NCI-H1417 treated with DMSO at 0.1 percent for 48 hours (cell line): ENCODE measurements around the gene ERC2.

Experiments used
- DNase-seq: peaks from one replicate; lab custom pipeline; 2025; lab: John Stamatoyannopoulos, UW

Gene ERC2

DNA sequence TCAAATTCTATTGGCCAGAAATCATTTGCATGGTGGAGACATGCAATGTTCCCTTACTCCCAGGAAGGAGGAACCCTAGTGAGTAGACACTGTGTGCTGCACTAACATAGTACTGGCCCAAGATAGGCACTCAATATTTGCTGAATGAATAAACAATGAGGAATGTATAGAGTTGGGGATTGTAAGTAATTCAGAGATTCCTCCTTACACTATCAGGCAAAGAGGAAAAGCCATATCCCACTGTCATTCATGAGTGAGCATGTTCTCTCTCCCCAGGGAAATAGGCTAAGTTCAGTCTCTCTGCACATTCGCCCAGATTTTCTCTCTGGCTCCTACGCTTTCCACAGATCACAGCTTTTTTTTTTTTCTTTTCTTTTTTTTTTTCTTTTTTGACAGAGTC lies 826.3 kb downstream of the ERC2 start:
- DNase-seq = no peak

DNA sequence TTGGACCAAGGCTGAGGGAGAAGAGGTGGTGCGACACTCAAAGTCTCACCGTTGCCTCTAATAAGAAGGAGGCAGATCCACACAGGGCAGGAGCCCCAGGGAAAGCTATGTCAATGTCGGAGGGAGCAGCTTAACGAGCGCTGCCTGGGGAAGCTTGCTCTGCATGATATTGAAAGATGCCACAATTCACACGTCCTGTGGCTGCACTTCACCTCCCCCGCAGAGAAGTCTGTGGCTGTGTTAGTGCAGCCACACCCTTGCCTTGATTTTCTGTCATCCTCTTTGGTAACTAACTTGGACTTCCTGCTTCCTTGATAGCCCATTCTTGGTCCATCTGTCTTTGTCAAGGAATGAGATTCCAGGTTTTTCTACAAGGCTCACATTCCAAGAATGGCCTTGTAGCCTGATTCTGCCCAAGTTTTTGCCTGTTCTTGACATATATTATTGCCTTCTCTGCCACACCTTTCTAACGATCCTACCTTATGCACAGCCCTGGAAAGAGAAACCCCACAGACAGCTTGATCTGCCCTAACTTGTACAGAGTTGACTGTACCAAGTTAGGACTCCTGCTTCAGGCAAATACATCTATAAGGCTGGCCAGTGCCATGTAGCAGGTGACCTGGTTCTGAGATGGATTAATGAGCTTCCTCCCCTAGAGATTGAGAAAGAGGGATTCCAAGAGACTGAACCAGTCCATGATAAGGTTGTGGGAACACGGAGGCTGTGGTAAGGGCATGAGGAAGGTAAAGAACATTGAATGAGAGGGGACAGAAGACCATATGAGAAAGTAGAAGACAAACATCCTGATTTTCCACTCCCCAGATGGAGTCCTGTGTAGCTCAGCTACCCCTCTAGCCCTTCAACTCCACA lies 828.1 kb downstream of the ERC2 start:
- no peak for DNase-seq

DNA sequence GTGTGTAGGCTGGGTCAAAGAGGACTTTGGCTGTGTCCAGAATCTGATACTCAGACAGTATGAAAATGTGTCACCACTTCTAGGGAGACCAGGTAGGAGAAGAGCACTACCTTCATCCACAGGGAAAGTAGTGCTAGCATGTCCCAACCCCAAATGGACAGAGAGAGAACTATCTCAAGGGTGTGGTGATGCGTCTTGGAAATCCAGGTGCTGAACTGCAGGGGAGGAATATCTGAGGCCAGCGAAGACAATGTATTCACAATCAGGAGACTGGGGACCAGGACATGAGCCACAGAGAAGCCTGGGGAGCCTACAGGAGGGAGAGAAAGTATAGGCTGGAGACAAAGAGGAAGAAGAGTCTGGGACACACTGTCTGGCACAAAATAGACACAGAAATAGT lies 829.1 kb downstream of the ERC2 start:
- DNase-seq = no peak

DNA sequence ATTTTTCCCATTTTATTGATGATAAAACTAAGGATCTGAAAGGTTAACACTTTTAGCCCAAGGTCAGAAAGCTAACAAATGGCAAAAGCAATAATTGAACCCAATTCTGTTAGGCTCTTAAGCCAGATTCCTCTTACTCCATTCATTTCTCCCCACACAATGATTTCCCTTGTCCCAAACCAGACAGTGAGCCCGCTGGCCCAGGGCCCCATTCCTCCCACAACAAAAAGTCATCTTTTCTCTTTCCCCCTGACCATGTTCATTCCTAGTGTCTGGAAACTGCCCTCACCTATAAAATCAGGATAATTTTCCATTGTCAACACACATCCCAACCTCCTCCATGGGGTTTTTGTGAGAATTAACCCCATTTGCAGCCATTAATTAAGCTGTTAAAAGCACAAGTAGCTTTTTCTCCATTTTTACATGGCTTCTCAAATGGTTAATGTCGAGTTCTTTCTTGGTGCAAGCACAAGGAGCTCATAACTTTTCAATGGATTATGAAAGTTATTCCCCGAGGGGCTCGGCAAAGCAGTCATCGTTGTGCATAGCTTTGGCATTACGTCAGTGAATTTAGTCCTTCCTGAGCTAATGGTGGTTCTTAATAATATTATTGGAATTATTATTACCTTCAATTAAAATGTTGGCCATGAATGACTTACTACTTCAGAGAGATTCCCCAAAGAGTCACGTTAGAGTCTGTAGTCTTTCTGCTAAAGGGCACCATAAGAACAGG lies 830.2 kb downstream of the ERC2 start:
- no peak for DNase-seq

DNA sequence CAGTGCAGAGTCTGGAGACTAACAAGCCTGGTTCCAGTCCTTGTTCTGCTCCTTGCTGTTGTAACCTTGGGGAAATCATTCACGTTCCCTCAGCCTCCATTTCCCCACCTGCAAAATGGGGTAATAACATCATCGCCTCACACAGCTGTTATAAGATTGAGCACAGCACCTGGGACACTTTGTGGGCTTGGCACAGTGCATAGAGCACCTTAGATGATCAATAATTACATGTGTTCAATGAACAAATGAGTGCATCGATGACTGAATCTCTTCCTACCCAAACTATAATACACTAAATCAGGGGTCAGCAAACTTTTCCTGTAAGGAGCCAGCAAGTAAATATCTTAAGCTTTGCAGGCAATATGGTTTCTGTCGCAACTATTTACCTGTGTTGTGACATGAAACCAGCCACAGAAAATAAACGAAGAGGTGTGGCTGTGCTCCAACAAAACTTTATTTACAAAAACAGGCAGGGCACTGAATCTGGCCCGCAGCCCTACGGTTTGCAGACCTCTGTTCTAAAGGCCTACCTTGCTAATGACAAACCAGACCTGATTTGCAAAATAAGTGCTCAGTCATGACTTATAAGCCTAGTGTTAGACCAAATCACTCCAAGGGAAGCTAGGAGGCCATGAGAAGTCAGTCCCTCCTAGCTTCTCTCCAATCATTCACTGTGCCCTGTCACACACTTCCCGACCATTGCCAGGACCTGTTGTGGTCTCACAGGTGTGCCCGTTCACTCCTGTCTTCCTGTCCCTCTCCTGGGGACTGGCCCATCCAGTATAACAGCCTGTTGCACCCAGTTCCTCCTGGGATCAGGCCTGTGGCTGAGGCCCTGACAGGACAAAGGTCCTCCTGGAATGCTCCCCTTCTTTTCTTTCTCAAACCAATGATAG lies 831.7 kb downstream of the ERC2 start:
- no peak for DNase-seq

DNA sequence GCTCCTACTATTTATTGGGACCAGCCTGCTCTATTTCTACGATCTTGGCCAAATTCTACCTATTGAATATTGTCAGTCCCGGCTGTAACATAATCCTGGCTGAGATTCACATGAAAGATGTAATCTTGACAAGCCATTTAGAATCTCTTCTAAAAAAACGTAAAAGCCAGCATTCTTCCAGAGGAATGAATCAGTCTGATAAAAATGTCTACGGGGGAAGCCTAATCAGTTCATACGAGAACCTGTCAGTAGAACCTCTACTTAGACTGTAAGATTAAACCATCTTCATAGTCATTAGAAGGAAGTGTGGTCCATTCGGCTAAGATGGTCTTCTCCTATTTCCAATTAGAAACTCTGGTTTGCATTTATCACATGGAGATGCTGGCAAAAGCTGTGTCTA lies 833.9 kb downstream of the ERC2 start:
- DNase-seq = no peak

DNA sequence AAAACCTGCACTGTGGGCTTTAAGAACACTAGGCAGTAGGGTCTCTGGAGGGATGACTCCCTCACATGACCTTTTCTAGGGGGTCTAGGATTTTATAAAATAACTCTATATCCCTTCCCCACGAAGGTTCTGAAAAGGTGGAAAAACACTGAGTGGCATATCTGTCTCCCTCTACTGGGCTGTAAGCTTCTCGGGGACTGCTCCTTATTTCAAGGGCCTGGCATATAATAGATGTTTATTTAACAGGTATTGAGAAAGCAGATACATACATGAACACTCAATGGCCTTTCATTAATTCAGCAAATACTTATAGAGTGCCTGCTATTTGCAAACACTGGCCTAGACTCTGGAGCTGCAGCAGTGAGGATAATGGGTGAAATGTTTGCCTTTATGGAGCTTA lies 834.9 kb downstream of the ERC2 start:
- no peak for DNase-seq

DNA sequence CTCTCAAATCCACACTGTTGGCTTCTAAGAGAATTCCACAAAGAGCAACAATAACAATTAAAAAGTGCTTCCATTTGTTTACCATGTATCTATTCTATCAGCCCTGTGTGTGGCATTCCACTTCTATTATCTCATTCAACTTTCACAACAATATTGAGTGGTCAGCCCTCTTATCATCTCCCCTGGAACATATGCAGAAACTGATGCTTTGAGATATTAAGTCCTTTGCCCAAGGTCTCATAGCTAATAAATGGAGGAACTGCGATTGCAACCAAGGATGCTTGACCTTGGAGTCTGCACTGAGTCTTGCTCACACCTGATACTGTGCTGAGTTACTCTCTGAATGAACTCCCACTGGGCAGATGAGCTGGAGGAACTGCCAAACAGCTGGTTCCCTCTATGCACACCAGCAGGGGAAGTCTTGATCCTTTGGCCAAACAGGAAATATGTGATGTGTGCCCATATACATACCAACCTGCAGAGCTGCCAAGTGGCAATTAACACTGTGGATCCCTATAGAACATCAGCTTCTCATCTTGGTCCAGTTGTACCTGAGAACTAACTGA lies 836.4 kb downstream of the ERC2 start:
- DNase-seq = no peak

DNA sequence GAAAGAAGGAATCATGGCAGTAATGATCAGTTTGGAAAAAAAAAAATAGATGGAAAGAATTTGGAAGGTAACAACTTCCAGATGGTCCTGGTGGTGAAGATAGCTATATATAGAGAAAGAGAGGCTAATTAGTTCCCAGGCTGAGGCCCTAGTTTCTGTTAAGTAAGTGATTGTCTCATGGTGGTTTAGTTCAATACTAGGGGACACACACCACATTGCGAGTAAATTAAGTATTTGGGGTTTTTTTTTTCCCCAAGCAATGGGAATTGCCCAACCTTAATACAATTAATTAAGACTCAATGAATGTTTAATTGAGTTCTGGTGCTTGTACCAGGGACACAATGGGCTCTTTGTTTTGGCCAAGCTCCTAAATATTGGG lies 837.4 kb downstream of the ERC2 start:
- no peak for DNase-seq

DNA sequence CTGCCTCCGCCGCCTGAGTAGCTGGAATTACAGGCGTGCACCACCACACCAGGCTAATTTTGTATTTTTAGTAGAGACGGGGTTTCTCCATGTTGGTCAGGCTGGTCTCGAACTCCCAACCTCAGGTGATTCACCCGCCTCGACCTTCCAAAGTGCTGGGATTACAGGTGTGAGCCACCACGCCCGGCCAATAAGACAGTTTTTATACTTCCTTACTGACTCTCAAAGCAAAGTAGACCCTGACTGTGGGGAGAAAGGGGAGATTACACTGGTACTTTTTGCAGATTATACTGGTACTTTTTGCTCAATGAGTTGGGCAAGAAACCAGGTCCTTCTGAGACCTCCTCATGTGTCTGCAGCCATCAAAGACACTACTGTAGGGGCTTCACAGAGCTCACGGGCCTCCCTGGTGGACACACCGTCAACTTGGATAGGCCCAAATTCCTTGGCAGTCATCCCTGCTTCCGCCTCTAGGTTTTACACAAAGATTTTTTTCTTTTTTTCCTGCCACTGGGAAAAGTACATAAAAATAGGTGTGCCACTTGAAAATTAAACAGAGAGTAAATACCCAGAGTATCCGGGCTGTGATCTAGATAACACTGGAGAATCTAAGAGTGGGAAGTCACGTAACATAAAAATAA lies 837.9 kb downstream of the ERC2 start:
- DNase-seq = no peak

DNA sequence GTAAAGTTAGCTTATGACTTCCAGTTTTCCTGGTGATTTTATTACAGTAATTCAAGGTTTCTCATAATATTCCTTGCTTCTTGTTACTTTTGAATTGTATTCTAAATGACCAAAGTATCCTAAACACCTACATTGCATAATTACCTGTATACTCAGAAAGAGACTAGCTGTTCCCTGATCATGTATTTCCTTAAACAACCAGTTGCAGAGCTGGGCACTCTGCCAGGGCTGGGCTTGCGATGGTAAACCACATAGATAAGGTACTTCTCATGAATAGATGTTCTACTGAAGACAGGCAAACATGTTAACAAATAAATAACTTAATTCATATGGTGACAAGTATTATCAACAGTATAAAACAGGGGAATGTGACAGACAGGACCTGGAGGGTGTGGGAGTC lies 838.8 kb downstream of the ERC2 start:
- no peak for DNase-seq

DNA sequence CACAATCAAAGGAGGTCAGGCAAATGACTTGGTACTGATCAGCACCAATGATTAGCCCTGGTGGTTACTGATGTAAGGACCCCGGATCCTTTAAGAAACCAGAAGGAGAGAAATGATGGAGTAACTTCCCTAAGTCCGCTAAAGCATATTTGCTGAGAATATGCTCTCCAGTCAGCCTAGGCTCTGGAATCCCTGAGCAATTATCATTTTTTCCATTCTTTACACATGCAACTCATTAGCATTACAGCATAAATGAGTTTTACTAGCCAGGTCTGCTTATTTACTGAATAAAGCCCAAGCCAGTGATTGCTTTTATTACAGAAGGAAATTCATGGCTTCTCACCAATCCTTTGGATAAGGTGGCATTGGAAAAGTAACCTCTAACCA lies 842.0 kb downstream of the ERC2 start:
- no peak for DNase-seq

DNA sequence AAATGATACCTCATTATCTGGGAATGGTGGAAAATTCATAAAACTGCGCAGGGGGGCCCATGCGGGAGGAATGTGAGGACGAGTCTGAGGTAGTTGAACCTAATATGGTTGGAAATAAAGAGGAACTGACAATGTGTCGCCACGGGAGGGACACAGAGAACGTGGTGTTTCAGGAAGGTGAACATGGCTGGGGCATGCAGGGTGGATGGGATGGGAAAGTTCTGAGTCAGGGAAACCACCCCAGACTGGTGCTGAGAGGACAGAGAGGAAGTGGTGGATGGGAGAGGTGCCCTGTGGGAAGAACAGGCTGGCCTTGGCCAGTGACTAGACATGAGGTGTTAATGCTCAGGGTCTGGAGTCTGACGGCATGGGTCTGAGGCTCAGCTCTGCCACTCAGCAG lies 844.0 kb downstream of the ERC2 start:
- DNase-seq = no peak

DNA sequence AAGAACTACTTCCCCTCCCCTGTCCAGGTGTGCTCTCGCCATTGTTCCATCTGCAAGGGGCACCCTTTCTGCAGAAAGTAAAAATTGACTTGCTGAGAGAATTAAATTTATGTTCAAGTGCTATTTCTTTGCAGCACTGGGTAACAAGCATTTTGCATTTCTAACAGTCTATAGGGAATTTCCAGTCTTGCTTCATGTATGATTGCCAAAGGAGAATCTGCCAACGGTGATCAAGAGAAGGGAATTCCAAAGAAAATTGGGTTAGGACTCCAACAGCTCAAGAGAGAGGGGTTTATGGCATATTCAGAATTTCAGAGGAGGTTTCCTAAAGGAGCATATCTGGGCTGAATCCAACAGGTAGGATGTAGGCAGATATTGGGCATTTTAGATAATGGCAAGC lies 844.5 kb downstream of the ERC2 start:
- DNase-seq = no peak

DNA sequence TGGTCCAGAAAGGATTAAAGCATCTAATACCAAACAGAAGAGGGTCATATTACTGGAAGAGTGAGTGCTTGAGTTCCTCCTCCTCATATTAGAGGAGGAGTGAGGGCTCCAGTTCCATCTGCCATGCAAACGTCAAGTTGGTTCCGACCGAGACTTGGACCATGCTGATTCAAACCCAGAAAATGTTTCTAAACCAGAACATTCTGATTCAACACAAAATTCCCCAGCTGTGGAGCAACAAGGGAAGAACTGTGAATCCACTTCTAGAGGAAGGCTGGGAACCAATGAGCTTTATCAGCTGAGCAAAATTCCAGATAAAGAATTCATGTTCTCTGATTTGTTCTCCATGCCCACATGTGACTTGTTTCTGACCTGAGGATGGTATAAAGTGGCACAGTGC lies 845.5 kb downstream of the ERC2 start:
- DNase-seq = no peak

DNA sequence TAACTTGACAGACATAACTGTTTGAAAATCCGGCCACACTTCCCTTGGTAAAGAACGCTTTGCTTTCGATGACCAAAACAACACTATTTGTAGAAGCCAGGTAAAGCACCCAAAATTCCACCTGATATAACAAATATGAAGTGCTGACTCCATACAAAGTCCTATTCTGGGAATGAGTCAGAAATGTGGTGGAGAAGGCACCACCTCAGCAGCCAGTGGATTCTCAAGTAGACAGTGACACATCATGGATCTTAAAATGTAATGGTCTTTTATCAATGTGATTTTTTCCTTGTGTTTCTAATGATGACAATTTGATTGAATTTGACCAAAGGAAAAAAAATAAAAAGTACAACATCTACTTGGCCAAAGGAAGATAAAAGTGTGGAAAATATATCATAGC lies 846.2 kb downstream of the ERC2 start:
- no peak for DNase-seq

DNA sequence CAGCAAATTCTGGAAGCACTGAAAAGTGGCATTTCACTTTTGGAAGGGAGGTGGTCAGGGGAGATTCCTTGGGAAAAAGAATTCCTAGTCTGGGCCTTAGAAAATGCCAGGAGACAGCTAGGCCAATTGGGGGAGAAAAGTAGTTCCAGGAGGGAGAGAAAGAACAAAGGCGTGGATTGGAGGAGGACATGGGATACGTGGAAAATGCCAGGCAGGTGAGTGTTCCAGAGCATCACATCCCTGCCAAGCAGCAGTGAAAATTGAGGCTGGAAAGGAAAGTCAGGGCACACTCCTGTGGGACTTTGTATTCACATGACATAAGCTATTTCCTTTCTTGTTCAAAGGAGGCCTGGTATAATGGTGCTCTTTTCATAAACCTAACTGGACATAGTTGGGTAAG lies 846.6 kb downstream of the ERC2 start:
- no peak for DNase-seq

DNA sequence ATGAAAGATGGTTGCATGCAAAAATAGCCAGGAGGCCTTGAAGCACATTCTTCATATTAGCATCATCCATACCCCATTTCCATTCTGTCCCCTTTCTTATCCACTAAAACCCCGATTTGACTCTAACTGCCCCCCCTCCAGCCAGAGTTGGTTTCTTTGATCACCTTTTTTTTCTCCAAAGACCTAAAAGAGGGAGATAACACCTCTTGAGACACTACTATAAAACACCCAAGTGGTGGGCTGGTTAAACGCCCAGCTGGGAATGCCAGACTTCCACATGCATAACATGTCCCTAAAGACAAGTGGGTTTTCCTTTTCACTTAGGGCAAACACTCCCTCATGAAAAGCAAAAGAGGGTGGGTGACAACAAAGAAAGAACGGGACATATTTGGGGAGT lies 847.2 kb downstream of the ERC2 start:
- no peak for DNase-seq

DNA sequence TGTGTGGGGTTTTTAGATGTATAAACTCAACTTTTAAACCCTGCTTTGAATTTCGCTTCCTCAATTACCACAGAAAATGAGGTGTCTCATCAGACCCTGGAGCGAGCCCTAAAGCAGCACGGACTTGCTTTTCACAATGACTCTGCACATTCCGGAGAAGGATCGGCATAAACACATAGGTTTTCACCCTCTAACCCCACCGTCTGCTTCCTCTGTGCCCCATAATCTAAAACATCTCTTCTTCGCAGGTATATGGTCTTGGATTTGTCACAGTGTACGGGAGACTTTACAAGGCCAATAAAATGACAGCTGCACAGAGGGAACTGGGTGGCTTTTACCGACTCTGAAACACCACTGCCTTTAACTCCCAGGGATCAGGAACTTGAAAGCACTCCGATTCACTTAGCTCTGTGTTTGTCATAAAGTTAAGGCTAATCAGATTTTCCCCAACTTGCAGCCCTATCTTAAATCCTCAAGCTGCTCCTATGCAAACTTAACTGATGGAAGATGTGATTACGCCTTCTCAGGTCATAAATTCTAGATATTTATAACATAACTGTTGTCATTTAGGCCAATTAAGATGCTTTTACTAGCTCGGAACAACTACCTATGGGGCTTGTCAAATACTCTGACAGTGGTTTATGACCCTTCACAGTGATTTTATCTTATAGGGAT lies 847.8 kb downstream of the ERC2 start:
- no peak for DNase-seq

DNA sequence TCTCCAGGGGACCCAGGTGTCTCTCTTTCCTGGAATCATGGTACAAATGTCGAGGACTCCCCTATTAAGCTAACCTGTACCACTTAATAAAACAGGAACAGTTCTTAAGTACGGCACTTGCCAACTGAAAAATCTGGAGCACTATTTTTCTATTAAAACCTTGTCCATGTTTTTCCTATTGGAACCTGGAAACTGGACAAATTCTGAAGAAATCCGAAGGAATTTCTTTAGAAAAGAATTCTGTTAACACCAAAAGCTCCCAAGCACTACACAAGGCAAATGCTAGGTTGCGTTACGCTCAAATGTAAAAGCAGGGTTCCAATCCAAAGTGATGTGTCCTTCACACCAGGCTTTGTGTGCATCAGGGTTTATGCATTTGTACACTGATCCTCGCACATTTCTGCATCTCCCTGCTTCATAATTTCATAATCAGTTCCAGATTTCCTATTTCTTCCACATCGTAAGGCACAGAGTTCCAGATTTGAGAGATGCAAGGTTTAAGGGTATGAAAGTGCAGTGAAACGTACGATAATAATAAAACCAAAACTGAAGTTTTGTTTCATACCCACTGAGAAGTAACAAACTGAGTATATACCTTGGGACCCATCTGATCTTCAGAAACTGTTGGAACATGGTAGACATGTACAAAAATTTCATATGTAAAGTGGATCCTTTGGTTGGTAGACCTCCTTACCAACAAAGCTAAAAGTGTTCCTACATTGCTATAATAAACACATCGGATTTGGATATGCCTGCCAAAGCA lies 849.0 kb downstream of the ERC2 start:
- DNase-seq = no peak

DNA sequence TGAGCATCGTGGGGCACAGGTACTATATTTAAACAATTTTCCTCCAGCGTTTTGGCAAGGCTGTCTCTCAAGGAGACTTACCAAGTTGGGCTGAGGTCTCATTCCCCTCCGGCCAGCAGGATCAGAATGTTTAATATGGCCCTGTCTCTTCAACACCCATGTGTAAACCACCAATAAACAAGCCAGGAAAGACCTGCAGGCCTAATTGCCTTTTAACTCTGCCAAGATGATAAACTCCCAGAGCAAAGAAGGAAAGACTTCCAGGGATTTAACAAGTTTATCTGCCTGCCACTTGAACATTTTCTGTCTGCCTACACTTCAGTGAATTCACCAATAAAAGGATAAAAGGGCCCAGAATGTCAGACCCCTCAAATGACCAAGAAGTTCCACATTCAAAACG lies 850.9 kb downstream of the ERC2 start:
- no peak for DNase-seq
